ENCODE results near the gene IQSEC2.

The IQSEC2 gene

DNA sequence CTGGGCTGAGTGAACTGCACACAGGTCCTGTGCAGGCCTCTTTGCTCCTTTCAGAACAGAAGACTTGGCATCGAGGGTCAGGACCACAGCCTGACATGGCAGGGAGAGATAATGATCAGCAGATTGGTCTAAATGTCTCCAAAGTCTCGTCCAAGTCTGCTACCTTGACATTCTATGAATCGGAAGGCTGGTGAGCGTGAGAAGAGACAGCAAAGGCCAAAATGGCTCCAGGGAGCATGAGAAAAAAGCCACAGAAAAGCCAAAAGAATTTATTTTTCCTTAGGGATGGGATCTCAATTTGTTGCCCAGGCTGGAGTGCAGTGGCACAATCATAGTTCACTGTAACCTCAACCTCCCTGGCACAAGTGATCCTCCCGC is 32.3 kb upstream of the IQSEC2 start:
- no peak overlapping the region for H3K4me3 ChIP-seq (ENCODE audit: low read depth, low read length)
- TF ChIP-seq, protein P1, sequence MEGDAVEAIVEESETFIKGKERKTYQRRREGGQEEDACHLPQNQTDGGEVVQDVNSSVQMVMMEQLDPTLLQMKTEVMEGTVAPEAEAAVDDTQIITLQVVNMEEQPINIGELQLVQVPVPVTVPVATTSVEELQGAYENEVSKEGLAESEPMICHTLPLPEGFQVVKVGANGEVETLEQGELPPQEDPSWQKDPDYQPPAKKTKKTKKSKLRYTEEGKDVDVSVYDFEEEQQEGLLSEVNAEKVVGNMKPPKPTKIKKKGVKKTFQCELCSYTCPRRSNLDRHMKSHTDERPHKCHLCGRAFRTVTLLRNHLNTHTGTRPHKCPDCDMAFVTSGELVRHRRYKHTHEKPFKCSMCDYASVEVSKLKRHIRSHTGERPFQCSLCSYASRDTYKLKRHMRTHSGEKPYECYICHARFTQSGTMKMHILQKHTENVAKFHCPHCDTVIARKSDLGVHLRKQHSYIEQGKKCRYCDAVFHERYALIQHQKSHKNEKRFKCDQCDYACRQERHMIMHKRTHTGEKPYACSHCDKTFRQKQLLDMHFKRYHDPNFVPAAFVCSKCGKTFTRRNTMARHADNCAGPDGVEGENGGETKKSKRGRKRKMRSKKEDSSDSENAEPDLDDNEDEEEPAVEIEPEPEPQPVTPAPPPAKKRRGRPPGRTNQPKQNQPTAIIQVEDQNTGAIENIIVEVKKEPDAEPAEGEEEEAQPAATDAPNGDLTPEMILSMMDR (IDR thresholded peaks at IDR 0.05; ENCODE audit: low read depth, low read length), result no peak

DNA sequence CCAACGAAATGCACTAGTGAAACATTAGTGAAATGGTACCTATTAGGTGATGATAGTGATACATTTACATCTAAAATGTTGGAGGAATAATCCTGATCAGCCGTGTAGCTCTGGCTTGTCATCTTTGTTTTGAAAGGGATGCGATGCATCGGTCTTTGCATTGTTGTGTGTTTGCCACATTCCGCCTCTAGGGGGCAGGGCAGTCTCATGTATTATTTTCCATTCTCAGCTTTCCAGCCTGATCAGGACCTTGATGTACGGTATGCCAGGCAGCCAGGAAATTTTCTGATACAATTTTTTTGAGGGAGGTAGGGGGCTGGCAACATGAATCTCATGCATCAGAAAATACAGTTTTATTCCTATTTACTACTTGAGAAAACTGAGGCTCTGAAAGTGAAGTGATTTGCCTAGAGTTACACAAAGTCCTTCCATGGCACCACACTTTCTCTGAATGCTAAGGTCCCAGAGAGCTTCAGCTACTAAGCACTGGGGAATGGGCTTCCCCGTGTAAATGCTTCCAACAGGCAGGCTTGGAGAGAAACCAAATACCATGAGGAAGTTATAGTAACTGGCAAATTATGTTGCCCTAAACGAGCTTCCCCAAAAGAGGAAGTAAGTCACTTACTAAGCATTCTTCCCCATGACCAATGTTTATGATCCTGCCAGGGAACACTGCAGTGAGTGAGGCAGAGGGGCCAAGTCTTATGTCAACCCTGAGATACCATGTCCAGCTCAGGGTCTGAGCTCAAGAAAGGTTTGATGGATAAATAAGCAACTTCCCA is 31.8 kb upstream of the IQSEC2 start:
- no peak overlapping the region for H3K4me3 ChIP-seq (ENCODE audit: low read depth, low read length)
- TF ChIP-seq, protein P1 (IDR thresholded peaks at IDR 0.05; ENCODE audit: low read depth, low read length), result peak; percentile 72

DNA sequence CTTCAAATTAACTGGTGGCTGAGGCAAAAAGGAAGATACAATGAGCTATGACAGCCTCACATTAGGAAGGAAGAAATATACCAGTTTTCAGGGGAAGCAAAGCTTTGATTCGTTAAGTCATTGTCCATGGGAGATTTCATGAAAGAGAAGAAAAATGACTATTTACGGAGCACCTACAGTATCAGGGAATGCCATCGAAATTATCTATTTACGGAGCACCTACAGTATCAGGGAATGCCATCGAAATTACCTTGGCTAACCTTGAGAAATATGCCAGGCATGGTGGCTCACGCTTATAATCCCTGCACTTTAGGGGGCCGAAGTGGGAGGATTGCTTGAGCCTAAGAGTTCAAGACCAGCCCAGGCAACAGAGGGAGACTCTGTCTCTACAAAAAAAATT is 28.5 kb upstream of the IQSEC2 start:
- no peak overlapping the region for H3K4me3 ChIP-seq (ENCODE audit: low read depth, low read length)
- TF ChIP-seq, protein P1 (IDR thresholded peaks at IDR 0.05; ENCODE audit: low read depth, low read length), result no peak

DNA sequence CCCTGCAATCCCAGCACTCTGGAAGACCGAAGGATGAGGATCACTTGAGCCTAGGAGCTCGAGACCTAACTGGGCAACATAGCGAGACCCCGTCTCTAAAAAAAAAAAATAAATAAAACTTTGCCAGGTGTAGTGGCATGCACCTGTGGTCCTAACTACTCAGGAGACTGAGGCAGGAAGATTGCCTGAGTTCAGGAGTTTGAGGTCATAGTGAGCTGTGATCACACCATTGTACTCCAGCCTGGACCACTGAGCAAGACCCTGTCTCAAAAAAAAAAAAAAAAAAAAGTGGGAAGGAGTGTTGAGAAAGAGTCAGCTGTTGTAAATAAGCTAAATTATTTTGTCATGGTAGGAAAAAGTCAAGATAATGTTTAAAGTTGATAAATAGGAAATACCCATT is 27.5 kb upstream of the IQSEC2 start:
- TF ChIP-seq, protein P1 (IDR thresholded peaks at IDR 0.05; ENCODE audit: low read depth, low read length), result no peak
- H3K4me3 ChIP-seq (ENCODE audit: low read depth, low read length), result no peak overlapping the region

DNA sequence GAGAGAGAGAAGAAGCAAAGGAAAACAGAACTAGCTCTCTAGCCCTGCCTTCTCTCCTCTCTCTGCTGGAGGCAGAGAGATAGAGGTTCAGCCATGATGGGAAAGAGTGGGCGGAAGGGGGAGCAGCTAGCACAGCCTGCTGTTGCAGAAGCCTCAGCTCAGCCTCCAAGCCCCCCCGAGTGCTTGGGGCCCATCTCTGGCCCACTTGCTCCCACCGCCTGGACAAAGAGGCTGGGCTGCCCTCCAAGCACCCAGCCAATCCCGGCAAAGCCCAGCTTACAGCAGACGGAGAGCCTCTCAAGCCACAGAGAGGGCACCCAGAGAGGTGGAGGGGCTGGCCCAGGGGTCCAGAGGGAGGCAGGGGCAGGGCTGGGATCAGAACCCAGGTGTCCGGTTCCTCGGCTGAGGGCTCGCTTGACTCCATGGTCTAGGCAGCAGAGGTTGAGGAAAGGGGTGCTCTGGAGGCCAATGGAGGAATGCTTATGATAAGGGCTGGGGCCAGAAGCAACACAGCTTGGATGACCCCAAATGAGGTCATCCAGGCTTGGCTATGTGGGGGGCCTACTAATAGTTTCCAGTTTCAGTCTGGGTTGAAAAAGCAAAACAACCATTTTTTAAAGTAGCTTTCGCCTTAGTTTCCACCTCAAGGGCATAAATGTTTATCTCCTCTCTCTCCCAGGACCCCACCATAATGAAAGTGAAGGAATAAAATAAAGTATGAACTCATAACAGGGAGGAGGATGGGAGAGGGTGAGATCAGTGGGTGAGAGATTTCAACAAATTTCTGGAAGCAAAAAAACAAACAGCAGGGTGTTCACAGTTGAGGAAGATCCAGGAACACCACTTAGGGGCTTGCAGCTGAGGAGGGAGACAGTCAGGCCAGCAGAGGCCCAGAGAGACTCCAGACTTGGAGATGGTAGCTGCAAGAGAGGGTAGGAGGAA is 24.9 kb upstream of the IQSEC2 start:
- TF ChIP-seq, protein P1 (IDR thresholded peaks at IDR 0.05; ENCODE audit: low read depth, low read length), result no peak
- H3K4me3 ChIP-seq (ENCODE audit: low read depth, low read length), result no peak overlapping the region

DNA sequence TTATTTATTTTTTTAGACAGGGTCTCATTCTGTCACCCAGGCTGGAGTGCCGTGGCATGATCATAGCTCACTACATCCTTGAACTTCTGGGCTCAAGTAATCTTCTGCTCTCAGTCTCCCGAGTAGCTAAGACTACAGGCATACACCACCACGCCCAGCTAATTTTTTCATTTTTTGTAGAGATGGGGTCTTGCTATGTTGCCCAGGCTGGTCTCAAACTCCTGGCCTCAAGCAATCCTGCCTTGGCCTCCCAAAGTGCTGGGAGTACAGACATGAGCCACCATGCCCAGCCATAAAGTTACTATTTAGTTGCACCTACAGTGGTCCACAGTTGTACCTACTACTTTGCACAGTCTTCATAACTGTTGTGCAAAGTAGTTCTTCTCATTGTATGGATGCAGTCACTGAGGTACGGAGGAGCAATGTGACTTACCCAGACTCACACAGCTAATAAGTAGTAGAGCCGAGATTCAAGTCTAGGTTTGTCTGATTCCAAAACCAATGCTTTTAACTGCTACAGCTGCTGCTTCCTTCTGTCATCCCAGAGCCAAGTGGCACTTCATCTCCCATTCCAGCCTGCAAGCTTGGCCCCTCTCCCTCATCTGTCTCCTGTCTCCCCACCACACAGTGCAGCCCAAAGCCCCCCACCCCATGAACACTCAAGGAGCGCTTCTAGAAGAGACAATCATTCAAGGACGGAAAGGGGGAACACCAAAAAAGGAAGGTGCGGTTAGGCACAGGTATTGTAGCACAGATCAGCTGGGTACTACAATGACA is 24.0 kb upstream of the IQSEC2 start:
- no peak overlapping the region for H3K4me3 ChIP-seq (ENCODE audit: low read depth, low read length)
- TF ChIP-seq, protein P1 (IDR thresholded peaks at IDR 0.05; ENCODE audit: low read depth, low read length), result no peak

Data from WI38 (cell line).